Psoas muscle (tissue), 8 donors: Measurements from ENCODE around the gene SYT4. TPM values are rescaled to one million over a fixed set of nuclear protein-coding genes. Genes with fewer than 3 reads are reported as not detected.

Experiments
- ATAC-seq, 4 donors: fragments of 200-7000 bp; cut with Tn5 transposase; one replicate each; pipeline ENCODE4 v1.9.1; 2020; ENCODE audit warnings: moderate library complexity in 3 of 4, mild to moderate bottlenecking in 2 of 4
- DNase-seq, 2 donors: peaks; one replicate each; pipeline ENCODE4 v3.0.0-alpha.2; 2020
- H3K27ac ChIP-seq: fragments of 200-600 bp; one replicate; pipeline ENCODE4 v1.8.0; 2022
- H3K27me3 ChIP-seq, 3 donors: fragments of 200-600 bp in 1 of 3; one replicate each; pipeline versions ENCODE4 v1.6.1 to v1.8.0; 2013 to 2022; ENCODE audit warnings: low read length in 2 of 3, mild to moderate bottlenecking in 2 of 3, moderate library complexity in 1 of 3; ENCODE audit not compliant: insufficient read depth in 3 of 3
- H3K36me3 ChIP-seq, 2 donors: fragments of 200-600 bp in 1 of 2; one replicate each; pipeline versions ENCODE4 v1.6.1 to v1.8.0; 2013 to 2022; ENCODE audit warnings: low read depth in 1 of 2, mild to moderate bottlenecking in 1 of 2, moderate library complexity in 1 of 2; ENCODE audit not compliant: insufficient read depth in 1 of 2
- H3K4me1 ChIP-seq: fragments of 200-600 bp; one replicate; pipeline ENCODE4 v1.8.0; 2022
- H3K4me3 ChIP-seq: fragments of 200-600 bp; one replicate; pipeline ENCODE4 v1.8.0; 2022; ENCODE audit warnings: mild to moderate bottlenecking
- H3K9me3 ChIP-seq: fragments of 200-600 bp; one replicate; pipeline ENCODE4 v1.8.0; 2022
- WGBS, 3 donors: extraction: QIAGEN DNeasy Blood & Tissue Kit; methylation state at CpG; one replicate each; pipeline versions ENCODE4 v1.1.6 to v1.1.7; 2013; 5-methylcytosine and 5-hydroxymethylcytosine counted together
- intact Hi-C, 2 donors: fragments of 100-400 bp; cut with DNase I; formaldehyde crosslinking; loops; one replicate each; pipeline versions ENCODE4 v1.11.0 to v1.14.2; 2022
- polyA plus RNA-seq, 3 donors: library from polyadenylated mRNA; stranded (reverse); fragments of 200-250 nt; gene quantifications; one replicate each; pipeline ENCODE4 v1.2.3, GENCODE V29; 2013
- total RNA-seq, 4 donors: library from RNA; stranded (reverse); fragmentation: NEBNext Ultra II Directional in 2 of 4; extraction: Animal tissue kit (Norgen Biotek cat#: 25700) in 2 of 4; gene quantifications; one replicate each; pipeline versions ENCODE4 v1.2.1 to v1.2.4, GENCODE V29; 2021 to 2023
- TF ChIP-seq, protein P1 (sequence below): fragments of 200-600 bp; IDR thresholded peaks from one replicate; pipeline ENCODE4 v1.8.0; 2022; ENCODE audit warnings: antibody characterized with exemption
- donor health status: healthy with polysubstance abuse.
- donor health status: DM: no; HTN: no; CAD: no; lungs with moderate emphysema.
- donor health status: Bipolar disorder and iron deficiency.
- donor health status: healthy.
- donor health status: DM: yes; HTN: yes; CAD: no.
- donor health status: DM: no; HTN: no; CAD: no.
- donor health status: DM: no; HTN: no; CAD: no.
- donor health status: DM: yes; HTN: yes; CAD: no.

Gene SYT4
- total and polyA plus RNA-seq, 7 donors, result 0.05 TPM; not detected in 6

DNA sequence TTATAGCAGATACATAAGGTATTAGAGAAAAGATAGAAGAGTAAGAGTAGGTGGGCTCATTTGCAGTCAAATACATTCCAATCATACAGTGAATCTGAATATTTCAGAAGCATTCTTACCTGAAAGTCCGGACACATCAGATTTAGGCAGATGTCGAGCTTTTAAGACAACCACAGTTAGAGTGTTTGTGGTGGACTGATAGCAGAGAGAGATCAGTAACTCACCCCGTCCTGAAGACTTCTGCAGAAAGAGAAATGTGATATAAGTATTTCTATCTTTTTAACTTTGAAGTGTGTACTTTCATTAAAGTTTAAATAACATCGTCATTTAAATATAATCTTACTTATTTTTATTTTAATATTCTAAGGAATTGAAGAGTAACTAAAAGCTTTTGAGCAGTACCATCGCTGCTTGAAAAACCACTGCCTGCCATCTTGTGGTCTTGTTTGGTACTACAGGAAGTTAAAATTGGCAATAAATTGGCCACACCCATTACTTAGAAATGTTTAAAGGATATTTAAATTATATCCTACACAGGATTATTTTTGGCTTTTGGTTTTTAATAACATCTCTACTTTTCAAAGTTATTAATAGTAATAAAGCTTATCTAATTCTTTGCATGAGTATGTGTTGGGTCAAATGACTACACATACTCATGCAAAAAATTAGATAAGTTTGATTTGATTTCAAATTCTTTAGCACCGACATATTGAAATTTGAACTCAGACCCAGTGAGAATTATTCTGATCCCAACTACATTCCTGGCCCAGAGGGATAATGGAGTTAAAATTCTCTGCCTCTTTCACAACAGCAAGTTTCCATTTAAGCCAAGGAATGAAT lies 5.5 kb downstream of the SYT4 start:
- ATAC-seq, result no peak
- TF ChIP-seq, protein P1, sequence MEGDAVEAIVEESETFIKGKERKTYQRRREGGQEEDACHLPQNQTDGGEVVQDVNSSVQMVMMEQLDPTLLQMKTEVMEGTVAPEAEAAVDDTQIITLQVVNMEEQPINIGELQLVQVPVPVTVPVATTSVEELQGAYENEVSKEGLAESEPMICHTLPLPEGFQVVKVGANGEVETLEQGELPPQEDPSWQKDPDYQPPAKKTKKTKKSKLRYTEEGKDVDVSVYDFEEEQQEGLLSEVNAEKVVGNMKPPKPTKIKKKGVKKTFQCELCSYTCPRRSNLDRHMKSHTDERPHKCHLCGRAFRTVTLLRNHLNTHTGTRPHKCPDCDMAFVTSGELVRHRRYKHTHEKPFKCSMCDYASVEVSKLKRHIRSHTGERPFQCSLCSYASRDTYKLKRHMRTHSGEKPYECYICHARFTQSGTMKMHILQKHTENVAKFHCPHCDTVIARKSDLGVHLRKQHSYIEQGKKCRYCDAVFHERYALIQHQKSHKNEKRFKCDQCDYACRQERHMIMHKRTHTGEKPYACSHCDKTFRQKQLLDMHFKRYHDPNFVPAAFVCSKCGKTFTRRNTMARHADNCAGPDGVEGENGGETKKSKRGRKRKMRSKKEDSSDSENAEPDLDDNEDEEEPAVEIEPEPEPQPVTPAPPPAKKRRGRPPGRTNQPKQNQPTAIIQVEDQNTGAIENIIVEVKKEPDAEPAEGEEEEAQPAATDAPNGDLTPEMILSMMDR, result peak; percentile 69
- no peaks in the 10 kb centered on the region for H3K36me3 ChIP-seq
- H3K9me3 ChIP-seq, result no peaks in the 10 kb centered on the region
- WGBS, 3 donors, result 31 to 42% (median 34%) methylated on average over 6 of the region's 6 CpGs
- no peak for DNase-seq
- intact Hi-C loops, result loop anchor here (5.0 to 10.0 kb wide), 3 partner anchors 677 to 1160 kb away; no protein-coding TSS in a partner anchor
- H3K4me3 ChIP-seq, result no peak overlapping the region
- H3K27me3 ChIP-seq, result no peaks in the 10 kb centered on the region
- H3K4me1 ChIP-seq, result no peaks in the 10 kb centered on the region
- no peak overlapping the region for H3K27ac ChIP-seq

DNA sequence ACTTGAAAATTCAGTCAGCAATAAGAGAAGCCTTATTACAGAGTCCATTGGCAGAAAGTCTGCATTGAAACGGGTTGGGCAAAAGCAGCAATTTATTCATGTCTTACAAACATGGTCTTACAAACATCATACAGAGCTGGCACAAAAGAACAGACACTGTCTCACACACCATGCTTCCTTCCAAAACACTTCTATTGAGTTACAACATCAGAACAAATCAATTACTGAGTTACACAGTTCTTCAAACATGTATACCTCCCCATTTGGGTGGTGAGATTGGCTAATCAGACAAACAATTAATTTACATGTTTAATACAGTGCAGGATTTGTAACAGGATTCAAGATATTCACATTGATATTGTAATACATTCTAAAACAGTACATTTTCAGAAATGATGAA lies 9.5 kb downstream of the SYT4 start:
- Histone ChIP-seq H3K36me3 (no peaks in the 10 kb centered on the region), H3K27ac (no peak overlapping the region), H3K4me3 (no peak overlapping the region), H3K9me3 (no peaks in the 10 kb centered on the region), H3K4me1 (no peaks in the 10 kb centered on the region), H3K27me3 (no peaks in the 10 kb centered on the region)
- TF ChIP-seq, protein P1, result no peak
- intact Hi-C loops, result no loop called here
- ATAC-seq (no peak), DNase-seq (no peak)
- 39 to 58% (median 50%) methylated on average over 1 of the region's 1 CpG for WGBS, 3 donors

DNA sequence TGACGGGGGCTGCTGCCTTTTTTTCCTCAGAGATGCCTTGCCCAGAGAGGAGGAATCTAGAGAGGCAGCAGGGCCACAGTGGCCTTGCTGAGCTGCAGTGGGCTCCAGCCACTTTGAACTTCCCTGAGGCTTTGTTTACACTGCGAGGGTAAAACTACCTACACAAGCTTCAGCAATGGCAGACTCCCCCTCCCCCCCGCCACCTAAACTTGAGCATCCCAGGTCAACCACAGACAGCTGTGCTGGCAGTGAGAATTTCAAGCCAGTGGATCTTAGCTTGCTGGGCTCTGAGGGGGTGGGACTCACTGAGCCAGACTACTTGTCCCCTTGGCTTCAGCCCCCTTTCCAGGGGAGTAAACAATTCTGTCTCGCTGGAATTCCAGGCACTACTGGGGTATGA lies 11.8 kb downstream of the SYT4 start:
- H3K27ac ChIP-seq, result no peak overlapping the region
- H3K9me3 ChIP-seq, result peaks cover 12% of the 10 kb centered on the region
- H3K4me1 ChIP-seq, result no peaks in the 10 kb centered on the region
- no peaks in the 10 kb centered on the region for H3K27me3 ChIP-seq
- intact Hi-C loops, result no loop called here
- ATAC-seq (no peak), DNase-seq (no peak)
- no peak overlapping the region for H3K4me3 ChIP-seq
- no peaks in the 10 kb centered on the region for H3K36me3 ChIP-seq
- TF ChIP-seq, protein P1, result no peak
- 75 to 83% (median 79%) methylated on average over 4 of the region's 4 CpGs for WGBS, 3 donors

DNA sequence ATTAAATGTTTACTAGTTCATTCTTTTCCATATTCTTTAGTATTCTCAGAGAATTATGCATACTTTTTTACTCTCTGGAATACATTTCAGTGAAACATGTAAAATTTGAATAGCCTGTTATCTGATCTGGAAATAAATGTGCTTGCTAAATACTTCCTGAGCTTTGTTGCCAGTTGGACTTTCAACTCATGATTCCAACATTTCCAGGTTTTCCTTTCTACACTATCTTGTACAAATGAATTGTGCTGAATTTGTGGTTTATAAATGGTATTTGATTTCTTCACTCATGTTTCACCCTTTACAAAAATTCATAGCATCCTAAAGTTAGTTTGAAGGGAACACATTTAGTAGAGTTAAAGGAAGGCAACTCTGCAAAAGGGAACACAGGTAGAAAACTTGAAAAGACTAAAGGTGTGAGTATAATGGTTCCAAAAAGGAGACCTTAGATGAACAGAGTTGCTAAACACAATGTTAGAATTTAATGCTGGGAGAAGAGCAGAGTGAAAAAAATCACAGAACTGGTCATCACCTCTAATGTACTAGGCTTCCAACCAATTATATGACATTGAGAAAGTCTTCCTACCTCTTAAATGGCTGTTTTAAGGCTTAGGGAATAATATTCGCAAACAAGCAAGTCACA lies 28.6 kb downstream of the SYT4 start:
- ATAC-seq (no peak), DNase-seq (no peak)
- no peaks in the 10 kb centered on the region for H3K27me3 ChIP-seq
- intact Hi-C loops, result no loop called here
- H3K36me3 ChIP-seq, result no peaks in the 10 kb centered on the region
- no peaks in the 10 kb centered on the region for H3K4me1 ChIP-seq
- H3K9me3 ChIP-seq, result no peaks in the 10 kb centered on the region
- TF ChIP-seq, protein P1, result no peak
- H3K4me3 ChIP-seq, result no peak overlapping the region
- H3K27ac ChIP-seq, result no peak overlapping the region
- WGBS, 3 donors, result 82 to 97% (median 90%) methylated on average over 1 of the region's 1 CpG
